Endothelial cell (in vitro differentiated cells): ENCODE data around the gene GLS. TPM values are rescaled to one million over a fixed set of nuclear protein-coding genes. Genes with fewer than 3 reads are reported as not detected.

ENCODE experiments used
- DNase-seq: peaks from one replicate; pipeline ENCODE4 v3.0.0; 2021; ENCODE audit warnings: low spot score
- H3K27ac Mint-ChIP-seq: one replicate; pipeline ENCODE4 v1.8.0; 2021; ENCODE audit warnings: mixed read lengths, inconsistent platforms; ENCODE audit not compliant: unreplicated experiment
- H3K27me3 Mint-ChIP-seq: one replicate; pipeline ENCODE4 v1.8.0; 2021; ENCODE audit warnings: mild to moderate bottlenecking, moderate library complexity, mixed read lengths, inconsistent platforms; ENCODE audit not compliant: unreplicated experiment
- H3K36me3 Mint-ChIP-seq: one replicate; pipeline ENCODE4 v1.8.0; 2021; ENCODE audit warnings: mild to moderate bottlenecking, low read depth, mixed read lengths, inconsistent platforms; ENCODE audit not compliant: unreplicated experiment
- H3K4me1 Mint-ChIP-seq: one replicate; pipeline ENCODE4 v1.8.0; 2021; ENCODE audit warnings: mild to moderate bottlenecking, mixed read lengths, inconsistent platforms; ENCODE audit not compliant: unreplicated experiment
- H3K4me3 Mint-ChIP-seq: one replicate; pipeline ENCODE4 v1.8.0; 2021; ENCODE audit warnings: mild to moderate bottlenecking, mixed read lengths, inconsistent platforms; ENCODE audit not compliant: unreplicated experiment
- H3K9me3 Mint-ChIP-seq: one replicate; pipeline ENCODE4 v1.8.0; 2021; ENCODE audit warnings: mixed read lengths, inconsistent platforms; ENCODE audit not compliant: unreplicated experiment
- total RNA-seq: library from RNA; stranded (reverse); fragmentation: NEBNext Ultra II Directional; extraction: Animal tissue kit (Norgen Biotek cat#: 25700); gene quantifications from one replicate; pipeline ENCODE4 v1.2.1, GENCODE V29; 2021; ENCODE audit not compliant: unreplicated experiment
- TF ChIP-seq, protein P1 (sequence below): fragments of 200-600 bp; sonication (generic); IDR thresholded peaks from one replicate; pipeline ENCODE4 v1.5.0; 2021; ENCODE audit warnings: antibody characterized with exemption; ENCODE audit not compliant: unreplicated experiment

GLS gene
- total RNA-seq, 1 donor from 2014 or later: 130 TPM

DNA sequence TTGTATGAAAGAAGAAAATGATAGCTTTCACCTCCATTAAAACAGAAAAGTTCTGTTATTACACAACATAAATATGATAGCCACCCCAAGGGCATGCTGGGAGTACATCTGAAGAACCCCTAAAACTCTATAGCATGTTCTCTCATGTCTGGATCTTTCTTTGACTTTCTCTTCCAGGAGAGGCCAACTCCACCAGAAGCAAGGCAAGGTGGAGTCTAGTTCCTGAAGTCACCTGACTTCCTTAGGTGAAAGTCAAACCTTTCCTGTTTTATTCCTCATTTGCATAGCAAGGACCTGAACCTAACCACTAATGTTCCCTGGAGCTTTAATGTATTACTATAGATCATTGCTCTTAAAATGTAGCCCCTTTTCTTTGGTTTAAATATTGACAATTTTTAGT lies 127.7 kb downstream of the GLS start:
- peaks cover 34% of the 10 kb centered on the region for H3K36me3 Mint-ChIP-seq
- no peak for DNase-seq
- H3K9me3 Mint-ChIP-seq: no peaks in the 10 kb centered on the region
- H3K4me1 Mint-ChIP-seq: no peaks in the 10 kb centered on the region
- H3K27ac Mint-ChIP-seq: no peak overlapping the region
- H3K27me3 Mint-ChIP-seq: peaks cover 3% of the 10 kb centered on the region
- H3K4me3 Mint-ChIP-seq: no peak overlapping the region
- TF ChIP-seq, protein P1, sequence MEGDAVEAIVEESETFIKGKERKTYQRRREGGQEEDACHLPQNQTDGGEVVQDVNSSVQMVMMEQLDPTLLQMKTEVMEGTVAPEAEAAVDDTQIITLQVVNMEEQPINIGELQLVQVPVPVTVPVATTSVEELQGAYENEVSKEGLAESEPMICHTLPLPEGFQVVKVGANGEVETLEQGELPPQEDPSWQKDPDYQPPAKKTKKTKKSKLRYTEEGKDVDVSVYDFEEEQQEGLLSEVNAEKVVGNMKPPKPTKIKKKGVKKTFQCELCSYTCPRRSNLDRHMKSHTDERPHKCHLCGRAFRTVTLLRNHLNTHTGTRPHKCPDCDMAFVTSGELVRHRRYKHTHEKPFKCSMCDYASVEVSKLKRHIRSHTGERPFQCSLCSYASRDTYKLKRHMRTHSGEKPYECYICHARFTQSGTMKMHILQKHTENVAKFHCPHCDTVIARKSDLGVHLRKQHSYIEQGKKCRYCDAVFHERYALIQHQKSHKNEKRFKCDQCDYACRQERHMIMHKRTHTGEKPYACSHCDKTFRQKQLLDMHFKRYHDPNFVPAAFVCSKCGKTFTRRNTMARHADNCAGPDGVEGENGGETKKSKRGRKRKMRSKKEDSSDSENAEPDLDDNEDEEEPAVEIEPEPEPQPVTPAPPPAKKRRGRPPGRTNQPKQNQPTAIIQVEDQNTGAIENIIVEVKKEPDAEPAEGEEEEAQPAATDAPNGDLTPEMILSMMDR: no peak

DNA sequence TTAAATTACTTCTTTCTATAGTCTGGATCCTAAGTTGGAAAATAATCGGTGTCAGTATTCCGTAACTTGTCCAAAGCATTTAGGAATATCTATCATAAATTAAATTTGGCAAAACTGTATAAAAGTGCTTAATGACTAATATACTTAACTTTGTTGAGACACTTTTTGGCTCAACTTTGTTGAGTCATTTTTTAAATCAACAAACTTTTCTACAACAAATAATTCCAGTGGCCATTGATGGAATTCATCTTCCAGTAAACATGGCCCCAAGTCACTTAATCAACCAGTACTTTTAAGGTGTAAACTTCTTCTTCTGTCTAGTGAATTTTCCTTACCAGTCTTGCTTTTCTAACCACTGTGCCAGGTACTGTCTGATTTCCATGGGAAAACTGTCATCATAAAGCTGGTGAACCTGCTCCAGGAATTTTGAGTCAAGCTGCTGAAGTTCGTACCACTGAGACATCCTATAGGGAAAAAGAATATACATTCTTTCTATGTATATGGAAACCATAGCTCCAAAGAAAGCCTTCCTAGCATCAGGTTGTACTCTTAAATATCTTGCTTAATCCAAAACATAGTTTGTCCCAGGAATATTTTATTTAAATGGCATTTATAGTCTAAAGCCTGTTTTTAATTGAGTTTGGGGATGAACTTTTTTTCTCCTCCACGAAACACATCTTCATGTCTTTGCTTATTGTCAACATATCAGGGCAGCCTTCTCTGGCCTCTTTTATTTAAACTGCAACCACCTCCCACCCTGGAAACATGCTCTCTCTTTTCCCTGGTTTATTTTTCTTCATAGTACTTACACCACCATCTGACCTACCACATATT lies 129.1 kb downstream of the GLS start:
- no peaks in the 10 kb centered on the region for H3K9me3 Mint-ChIP-seq
- H3K27ac Mint-ChIP-seq: no peak overlapping the region
- peaks cover 2% of the 10 kb centered on the region for H3K27me3 Mint-ChIP-seq
- TF ChIP-seq, protein P1: no peak
- H3K4me3 Mint-ChIP-seq: no peak overlapping the region
- H3K36me3 Mint-ChIP-seq: peaks cover 20% of the 10 kb centered on the region
- no peaks in the 10 kb centered on the region for H3K4me1 Mint-ChIP-seq
- no peak for DNase-seq

- TF ChIP-seq, protein P1: no peak
- DNase-seq: no peak
- Mint-ChIP-seq H3K9me3 (no peaks in the 10 kb centered on the region), H3K4me3 (no peak overlapping the region), H3K4me1 (no peaks in the 10 kb centered on the region), H3K27ac (no peak overlapping the region), H3K36me3 (peaks cover 10% of the 10 kb centered on the region), H3K27me3 (peaks cover 2% of the 10 kb centered on the region)
Measured at GRCh38 chr2:191010887-191011885, 130.6 kb downstream of the GLS start.

DNA sequence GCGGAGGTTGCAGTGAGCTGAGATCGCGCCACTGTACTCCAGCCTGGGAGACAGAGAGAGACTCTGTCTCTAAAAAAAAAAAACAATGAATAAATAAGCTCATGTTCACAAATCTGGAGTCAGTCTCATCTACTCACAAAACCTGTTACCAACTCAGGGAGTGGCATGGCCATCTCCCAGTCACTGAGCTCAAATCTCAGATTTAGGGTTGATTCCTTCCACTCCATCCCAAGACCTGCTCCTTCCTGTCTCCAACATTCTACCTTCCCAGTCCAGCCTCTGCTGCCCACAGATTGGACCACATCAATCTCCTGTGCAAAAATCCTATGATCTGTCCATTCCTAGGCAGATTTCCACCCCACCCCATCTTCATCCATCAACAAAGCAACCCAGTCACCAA lies 131.7 kb downstream of the GLS start:
- Mint-ChIP-seq H3K9me3 (no peaks in the 10 kb centered on the region), H3K36me3 (no peaks in the 10 kb centered on the region), H3K27ac (no peak overlapping the region), H3K4me1 (no peaks in the 10 kb centered on the region), H3K27me3 (no peaks in the 10 kb centered on the region), H3K4me3 (no peak overlapping the region)
- DNase-seq: no peak
- TF ChIP-seq, protein P1: no peak
